NOMO-1 treated with dmso at 0.1 percent for 144 hours (cell line): ENCODE results near the gene MLKL.

Experiments used
- DNase-seq: peaks from one replicate; lab custom pipeline; 2025; ENCODE audit not compliant: unreplicated experiment; lab: John Stamatoyannopoulos, UW

Gene MLKL

GRCh38 chr16:74700438-74701225, at the start of gene MLKL:
TSS of gene MLKL (minus strand) at chr16:74700862. CDS start at chr16:74695757, 5,105 bp downstream.
- DNase-seq, result peak; percentile 89

GRCh38 chr16:74749291-74750055, 48.8 kb upstream of the MLKL start:
- no peak for DNase-seq

- no peak for DNase-seq
These were observed 48.0 kb upstream of the MLKL start for GRCh38 chr16:74748616-74749026.

GRCh38 chr16:74747716-74748615, 47.3 kb upstream of the MLKL start:
- no peak for DNase-seq

- no peak for DNase-seq
These were observed 45.3 kb upstream of the MLKL start for GRCh38 chr16:74745926-74746325.

- DNase-seq, result no peak
These were observed 44.5 kb upstream of the MLKL start for GRCh38 chr16:74745109-74745615.

GRCh38 chr16:74744566-74744965, 43.9 kb upstream of the MLKL start:
- no peak for DNase-seq

GRCh38 chr16:74743668-74744299, 43.1 kb upstream of the MLKL start:
- no peak for DNase-seq

- no peak for DNase-seq
These were observed 42.5 kb upstream of the MLKL start for GRCh38 chr16:74743045-74743667.

- DNase-seq, result no peak
These were observed 41.4 kb upstream of the MLKL start for GRCh38 chr16:74742051-74742481.

GRCh38 chr16:74740795-74741304, 40.2 kb upstream of the MLKL start:
- no peak for DNase-seq

- no peak for DNase-seq
These were observed 38.6 kb upstream of the MLKL start for GRCh38 chr16:74739275-74739674.

- DNase-seq, result no peak
These were observed 38.2 kb upstream of the MLKL start for GRCh38 chr16:74738816-74739215.

- no peak for DNase-seq
These were observed 37.5 kb upstream of the MLKL start for GRCh38 chr16:74738113-74738541.

GRCh38 chr16:74737521-74737920, 36.9 kb upstream of the MLKL start:
- no peak for DNase-seq

- DNase-seq, result no peak
These were observed 36.0 kb upstream of the MLKL start for GRCh38 chr16:74736531-74737157.

GRCh38 chr16:74735554-74735953, 34.9 kb upstream of the MLKL start:
- no peak for DNase-seq

- no peak for DNase-seq
These were observed 34.4 kb upstream of the MLKL start for GRCh38 chr16:74735162-74735452.

- DNase-seq, result no peak
These were observed 33.9 kb upstream of the MLKL start for GRCh38 chr16:74734361-74735161.
